ENCODE data around the gene KCNAB2.
"Not testable (repeated sequence)": the region's sequence is repeated elsewhere in the genome, so short reads cannot be mapped to it uniquely, and the experiment has no call there.

Gene KCNAB2

DNA sequence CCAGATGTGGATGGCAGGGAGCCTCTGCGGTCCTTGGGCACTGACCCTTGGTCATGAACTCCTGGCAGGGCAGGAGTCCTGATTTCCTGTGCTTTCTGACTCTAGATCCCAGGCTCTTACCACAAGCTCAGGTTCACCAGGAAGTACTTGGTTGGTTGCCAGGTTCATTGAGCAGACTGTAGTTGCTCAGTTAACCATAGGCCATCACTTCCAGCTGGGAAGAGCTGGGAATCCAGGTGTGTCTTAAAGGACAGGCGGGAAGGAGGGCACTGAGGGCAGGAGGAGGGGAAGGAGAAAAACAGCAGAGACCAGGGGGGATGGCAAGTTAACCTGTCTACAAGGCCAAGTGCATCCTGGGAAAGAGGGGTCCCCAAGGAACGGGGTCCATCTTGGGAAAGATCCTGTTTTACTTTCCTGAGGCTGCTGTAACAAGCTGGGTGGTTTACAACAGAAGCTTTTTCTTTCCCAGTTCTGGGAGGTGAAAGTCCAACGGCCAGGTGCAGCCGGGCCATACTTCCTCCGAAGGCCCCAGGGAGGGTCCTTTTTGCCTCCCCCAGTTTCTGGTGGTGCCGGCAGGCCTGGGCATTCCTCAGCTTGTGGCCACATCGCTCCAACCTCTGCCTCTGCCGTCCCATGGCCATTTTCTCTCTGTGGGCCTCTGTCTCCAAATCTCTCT, 11.6 kb downstream of the KCNAB2 start:
- no peak for TF ChIP-seq BACH2 (CRISPR knock-in tag; IDR thresholded peaks at IDR 0.05; ENCODE audit: borderline replicate concordance)
- no peak for TF ChIP-seq ZNF8 (CRISPR knock-in tag; IDR thresholded peaks at IDR 0.05)
- no peak for TF ChIP-seq ZC3H10 (CRISPR knock-in tag; IDR thresholded peaks at IDR 0.05)
- no peak for TF ChIP-seq ISL1 (CRISPR knock-in tag; IDR thresholded peaks at IDR 0.05)
- TF ChIP-seq SNAI2 (CRISPR knock-in tag; IDR thresholded peaks at IDR 0.05): no peak
- TF ChIP-seq, protein P1, sequence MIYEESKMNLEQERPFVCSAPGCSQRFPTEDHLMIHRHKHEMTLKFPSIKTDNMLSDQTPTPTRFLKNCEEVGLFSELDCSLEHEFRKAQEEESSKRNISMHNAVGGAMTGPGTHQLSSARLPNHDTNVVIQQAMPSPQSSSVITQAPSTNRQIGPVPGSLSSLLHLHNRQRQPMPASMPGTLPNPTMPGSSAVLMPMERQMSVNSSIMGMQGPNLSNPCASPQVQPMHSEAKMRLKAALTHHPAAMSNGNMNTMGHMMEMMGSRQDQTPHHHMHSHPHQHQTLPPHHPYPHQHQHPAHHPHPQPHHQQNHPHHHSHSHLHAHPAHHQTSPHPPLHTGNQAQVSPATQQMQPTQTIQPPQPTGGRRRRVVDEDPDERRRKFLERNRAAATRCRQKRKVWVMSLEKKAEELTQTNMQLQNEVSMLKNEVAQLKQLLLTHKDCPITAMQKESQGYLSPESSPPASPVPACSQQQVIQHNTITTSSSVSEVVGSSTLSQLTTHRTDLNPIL (CRISPR knock-in tag; IDR thresholded peaks at IDR 0.05; ENCODE audit: low read depth): no peak
- no peak for TF ChIP-seq OSR1 (CRISPR knock-in tag; IDR thresholded peaks at IDR 0.05)
- no peak for TF ChIP-seq CSDC2 (CRISPR knock-in tag; IDR thresholded peaks at IDR 0.05)
- TF ChIP-seq TCF4 (CRISPR knock-in tag; IDR thresholded peaks at IDR 0.05; ENCODE audit: borderline replicate concordance): no peak
- no peak for TF ChIP-seq TOX (CRISPR knock-in tag; IDR thresholded peaks at IDR 0.05; ENCODE audit: borderline replicate concordance)
- no peak for TF ChIP-seq GLIS3 (CRISPR knock-in tag; IDR thresholded peaks at IDR 0.05)
- TF ChIP-seq, protein P2, sequence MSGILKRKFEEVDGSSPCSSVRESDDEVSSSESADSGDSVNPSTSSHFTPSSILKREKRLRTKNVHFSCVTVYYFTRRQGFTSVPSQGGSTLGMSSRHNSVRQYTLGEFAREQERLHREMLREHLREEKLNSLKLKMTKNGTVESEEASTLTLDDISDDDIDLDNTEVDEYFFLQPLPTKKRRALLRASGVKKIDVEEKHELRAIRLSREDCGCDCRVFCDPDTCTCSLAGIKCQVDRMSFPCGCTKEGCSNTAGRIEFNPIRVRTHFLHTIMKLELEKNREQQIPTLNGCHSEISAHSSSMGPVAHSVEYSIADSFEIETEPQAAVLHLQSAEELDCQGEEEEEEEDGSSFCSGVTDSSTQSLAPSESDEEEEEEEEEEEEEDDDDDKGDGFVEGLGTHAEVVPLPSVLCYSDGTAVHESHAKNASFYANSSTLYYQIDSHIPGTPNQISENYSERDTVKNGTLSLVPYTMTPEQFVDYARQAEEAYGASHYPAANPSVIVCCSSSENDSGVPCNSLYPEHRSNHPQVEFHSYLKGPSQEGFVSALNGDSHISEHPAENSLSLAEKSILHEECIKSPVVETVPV (CRISPR knock-in tag; IDR thresholded peaks at IDR 0.05): no peak
- no peak for ATAC-seq

DNA sequence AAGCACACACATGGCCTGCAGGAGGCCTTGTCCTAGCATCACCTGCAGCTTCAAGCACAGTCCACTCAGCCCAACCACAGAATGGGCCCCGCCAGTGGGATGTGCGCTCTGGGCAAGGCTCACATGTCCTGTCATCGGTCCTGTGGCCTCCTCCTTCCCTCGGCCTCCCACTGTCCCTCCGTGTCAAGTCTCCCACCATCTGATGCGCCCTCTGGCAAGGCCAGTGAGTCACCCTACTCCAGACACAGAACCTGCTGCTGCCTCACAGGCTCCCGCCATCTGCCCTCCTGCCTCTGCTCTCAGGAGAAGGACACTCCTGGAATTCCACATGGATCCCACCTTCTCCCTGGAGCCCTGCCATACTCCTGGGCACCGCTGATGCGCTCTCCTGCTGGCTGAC, 14.2 kb downstream of the KCNAB2 start:
- no peak for TF ChIP-seq ISL1 (CRISPR knock-in tag; IDR thresholded peaks at IDR 0.05)
- ATAC-seq: no peak; the same call in 2 of the 3 replicates

DNA sequence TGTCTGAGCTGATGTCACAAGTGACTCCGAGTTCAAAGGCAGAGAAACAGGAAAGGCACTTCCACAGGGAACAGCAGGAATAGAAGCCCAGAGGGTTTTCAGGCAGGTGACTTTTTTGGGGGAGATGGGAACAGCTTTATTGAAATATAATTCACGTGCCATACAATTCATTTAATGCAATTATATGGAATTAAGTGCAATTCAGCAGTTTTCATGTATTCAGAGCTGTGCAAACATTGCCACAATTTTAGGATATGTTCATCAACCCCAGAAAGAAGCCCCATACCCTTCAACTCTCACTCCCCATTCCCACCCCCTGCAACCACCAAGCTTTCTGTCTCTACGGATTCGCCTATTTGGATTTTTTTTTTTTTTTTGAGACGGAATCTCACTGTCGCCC, 17.0 kb downstream of the KCNAB2 start:
- TF ChIP-seq ZNF565 (CRISPR knock-in tag; conservative IDR thresholded peaks at IDR 0.05; ENCODE audit: low read depth) (no peak), BACH2 (CRISPR knock-in tag; IDR thresholded peaks at IDR 0.05; ENCODE audit: borderline replicate concordance) (no peak), ISL1 (CRISPR knock-in tag; IDR thresholded peaks at IDR 0.05) (no peak), RARB (CRISPR knock-in tag; IDR thresholded peaks at IDR 0.05) (no peak), TCF4 (CRISPR knock-in tag; IDR thresholded peaks at IDR 0.05; ENCODE audit: borderline replicate concordance) (no peak), GLIS3 (CRISPR knock-in tag; IDR thresholded peaks at IDR 0.05) (no peak), CSDC2 (CRISPR knock-in tag; IDR thresholded peaks at IDR 0.05) (no peak), ESRRG (CRISPR knock-in tag; IDR thresholded peaks at IDR 0.05) (no peak), ZNF8 (CRISPR knock-in tag; IDR thresholded peaks at IDR 0.05) (no peak), ARNTL (CRISPR knock-in tag; IDR thresholded peaks at IDR 0.05; ENCODE audit: borderline replicate concordance, low read depth) (no peak)
- TF ChIP-seq, protein P3, sequence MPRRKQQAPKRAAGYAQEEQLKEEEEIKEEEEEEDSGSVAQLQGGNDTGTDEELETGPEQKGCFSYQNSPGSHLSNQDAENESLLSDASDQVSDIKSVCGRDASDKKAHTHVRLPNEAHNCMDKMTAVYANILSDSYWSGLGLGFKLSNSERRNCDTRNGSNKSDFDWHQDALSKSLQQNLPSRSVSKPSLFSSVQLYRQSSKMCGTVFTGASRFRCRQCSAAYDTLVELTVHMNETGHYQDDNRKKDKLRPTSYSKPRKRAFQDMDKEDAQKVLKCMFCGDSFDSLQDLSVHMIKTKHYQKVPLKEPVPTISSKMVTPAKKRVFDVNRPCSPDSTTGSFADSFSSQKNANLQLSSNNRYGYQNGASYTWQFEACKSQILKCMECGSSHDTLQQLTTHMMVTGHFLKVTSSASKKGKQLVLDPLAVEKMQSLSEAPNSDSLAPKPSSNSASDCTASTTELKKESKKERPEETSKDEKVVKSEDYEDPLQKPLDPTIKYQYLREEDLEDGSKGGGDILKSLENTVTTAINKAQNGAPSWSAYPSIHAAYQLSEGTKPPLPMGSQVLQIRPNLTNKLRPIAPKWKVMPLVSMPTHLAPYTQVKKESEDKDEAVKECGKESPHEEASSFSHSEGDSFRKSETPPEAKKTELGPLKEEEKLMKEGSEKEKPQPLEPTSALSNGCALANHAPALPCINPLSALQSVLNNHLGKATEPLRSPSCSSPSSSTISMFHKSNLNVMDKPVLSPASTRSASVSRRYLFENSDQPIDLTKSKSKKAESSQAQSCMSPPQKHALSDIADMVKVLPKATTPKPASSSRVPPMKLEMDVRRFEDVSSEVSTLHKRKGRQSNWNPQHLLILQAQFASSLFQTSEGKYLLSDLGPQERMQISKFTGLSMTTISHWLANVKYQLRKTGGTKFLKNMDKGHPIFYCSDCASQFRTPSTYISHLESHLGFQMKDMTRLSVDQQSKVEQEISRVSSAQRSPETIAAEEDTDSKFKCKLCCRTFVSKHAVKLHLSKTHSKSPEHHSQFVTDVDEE (CRISPR knock-in tag; IDR thresholded peaks at IDR 0.05): no peak
- TF ChIP-seq, protein P4, sequence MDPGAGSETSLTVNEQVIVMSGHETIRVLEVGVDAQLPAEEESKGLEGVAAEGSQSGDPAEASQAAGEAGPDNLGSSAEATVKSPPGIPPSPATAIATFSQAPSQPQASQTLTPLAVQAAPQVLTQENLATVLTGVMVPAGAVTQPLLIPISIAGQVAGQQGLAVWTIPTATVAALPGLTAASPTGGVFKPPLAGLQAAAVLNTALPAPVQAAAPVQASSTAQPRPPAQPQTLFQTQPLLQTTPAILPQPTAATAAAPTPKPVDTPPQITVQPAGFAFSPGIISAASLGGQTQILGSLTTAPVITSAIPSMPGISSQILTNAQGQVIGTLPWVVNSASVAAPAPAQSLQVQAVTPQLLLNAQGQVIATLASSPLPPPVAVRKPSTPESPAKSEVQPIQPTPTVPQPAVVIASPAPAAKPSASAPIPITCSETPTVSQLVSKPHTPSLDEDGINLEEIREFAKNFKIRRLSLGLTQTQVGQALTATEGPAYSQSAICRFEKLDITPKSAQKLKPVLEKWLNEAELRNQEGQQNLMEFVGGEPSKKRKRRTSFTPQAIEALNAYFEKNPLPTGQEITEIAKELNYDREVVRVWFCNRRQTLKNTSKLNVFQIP (CRISPR knock-in tag; IDR thresholded peaks at IDR 0.05; ENCODE audit: borderline replicate concordance, low read depth): no peak
- TF ChIP-seq, protein P1 (CRISPR knock-in tag; IDR thresholded peaks at IDR 0.05; ENCODE audit: low read depth): no peak
- ATAC-seq: no peak

DNA sequence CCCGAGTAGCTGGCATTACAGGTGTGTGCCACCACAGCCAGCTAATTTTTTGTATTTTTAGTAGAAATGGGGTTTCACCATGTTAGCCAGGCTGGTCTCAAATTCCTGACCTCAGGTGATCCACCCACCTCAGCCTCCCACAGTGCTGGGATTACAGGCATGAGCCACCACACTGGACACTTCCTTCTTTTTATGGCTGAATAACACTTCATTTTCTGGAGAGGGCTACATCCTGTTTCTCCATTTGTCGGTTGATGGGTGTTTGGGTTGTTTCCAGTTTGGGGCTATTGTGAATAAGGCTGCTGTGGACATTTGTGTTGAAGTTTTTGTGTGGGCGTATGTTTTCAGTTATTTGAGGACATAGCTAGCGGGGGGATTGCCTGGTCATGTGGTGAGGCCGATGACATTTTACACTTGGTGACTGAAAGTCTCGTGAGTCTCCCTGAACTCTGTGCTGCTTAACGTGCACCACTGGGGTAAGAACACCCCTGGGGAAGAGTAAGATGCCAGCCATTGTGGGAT, 17.9 kb downstream of the KCNAB2 start:
- not testable (repeated sequence) for ATAC-seq

All from SK-N-SH treated with all-trans-retinoic acid at 6 μM for 48 hours (cell line).